Stimulated activated CD4-positive, alpha-beta T cell treated with anti-CD3 and anti-CD28 coated beads, Interleukin-12 subunit alpha, Interleukin-12 subunit beta, amount 100 ng/mL, for 24 hours (primary cell): Measurements from ENCODE around the gene PHF14.

Experiments used
- DNase-seq, 2 experiments: peaks; one replicate each; pipeline ENCODE4 v3.0.0-alpha.2; 2020; ENCODE audit warnings: low read depth in 2 of 2

PHF14 gene

GRCh38 chr7:11206177-11206899 is 232.7 kb downstream of the PHF14 start:
- no peak for DNase-seq

DNA sequence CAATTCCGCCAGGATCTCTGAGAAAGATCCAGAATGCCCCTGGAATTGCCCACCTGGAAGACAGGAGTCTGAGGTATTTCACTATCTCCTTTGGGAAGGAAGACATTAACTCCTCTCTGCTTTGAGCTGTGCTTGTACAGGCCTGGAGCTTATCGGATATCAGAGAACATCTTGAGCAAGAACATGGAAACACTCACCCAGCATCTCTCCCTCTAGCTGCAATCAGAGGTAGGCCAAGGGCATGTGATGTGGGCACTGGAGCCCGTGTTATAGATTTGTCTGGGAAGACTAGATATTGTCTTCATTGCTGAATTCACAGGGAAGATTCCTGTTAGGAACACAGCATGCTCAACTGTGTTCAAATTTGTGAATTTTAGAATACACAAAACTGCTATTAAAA is 233.9 kb downstream of the PHF14 start:
- no peak for DNase-seq

DNA sequence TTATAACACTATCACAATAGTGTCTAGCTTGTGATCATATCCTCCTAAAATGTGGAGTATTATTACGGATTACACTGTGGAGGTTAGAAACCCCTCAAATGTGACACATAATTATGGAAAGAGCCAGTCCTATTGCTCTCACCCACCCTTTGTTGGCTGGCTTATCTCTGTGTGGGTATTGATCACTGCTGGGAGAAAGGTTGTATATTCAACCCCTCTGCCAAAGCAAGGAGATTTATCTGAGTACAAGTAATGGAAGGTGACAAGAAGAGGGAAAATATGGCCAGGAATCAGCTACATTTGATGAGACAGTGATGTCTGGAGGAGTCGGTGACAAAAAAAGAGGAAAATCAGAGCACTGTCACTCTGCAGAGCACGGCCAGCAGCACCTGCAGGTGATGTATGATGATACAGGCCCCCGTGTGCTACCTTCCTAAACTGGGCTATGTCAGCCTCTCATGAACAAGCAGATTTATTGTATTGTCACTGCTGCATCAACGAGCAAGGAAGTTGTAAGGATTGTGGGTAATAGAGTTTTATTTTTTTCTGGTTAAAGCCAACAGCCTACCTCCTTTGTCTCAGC is 235.3 kb downstream of the PHF14 start:
- no peak for DNase-seq

DNA sequence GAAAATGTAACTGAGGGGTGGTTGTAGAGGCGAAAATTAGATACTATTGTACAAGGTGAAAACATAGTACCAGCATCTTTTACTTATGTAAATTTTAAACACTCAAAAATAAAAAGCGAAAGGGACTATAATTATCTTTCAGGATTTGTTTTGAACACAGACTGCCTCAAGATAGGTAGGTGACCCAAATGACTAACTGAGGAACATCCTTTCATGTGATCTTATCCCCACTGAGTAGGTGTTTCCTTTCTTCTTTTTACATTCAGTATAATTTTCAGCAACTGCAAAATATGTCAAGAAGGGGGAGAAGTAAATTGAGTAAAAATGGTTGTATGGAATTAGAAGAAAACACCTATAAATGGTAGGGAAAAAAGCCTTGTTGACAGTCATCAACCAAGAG is 236.7 kb downstream of the PHF14 start:
- no peak for DNase-seq

DNA sequence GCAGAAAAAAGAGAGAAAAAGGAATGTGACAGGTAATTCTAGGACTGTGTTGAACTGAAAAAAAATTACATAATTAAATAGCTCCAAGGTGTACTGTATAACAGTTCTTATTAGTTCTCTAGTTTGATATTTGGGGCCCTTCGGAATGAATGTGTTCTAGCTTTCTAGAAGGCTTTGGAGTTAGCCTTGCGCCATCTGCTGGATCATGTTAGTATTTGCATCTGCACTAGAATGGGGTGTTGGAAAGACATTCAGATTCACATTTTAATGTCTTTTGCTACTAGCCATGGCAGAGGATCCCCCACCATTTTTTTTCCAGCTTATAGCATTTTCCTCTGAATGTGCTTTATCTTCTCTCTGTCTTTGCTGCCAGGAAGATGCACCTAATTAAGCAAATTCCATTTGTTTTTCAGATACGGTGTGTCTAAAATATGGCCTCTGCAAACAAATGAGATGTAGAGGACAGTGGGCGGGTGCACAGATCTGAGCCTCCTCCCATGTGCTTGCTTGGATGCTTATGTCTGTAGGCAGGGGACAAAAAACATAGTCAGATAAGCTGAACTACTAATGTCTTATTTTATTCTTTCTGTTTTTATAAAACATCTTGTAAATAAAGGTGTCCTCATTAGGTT is 238.5 kb downstream of the PHF14 start:
- peak; percentile 6 to 29 for DNase-seq

DNA sequence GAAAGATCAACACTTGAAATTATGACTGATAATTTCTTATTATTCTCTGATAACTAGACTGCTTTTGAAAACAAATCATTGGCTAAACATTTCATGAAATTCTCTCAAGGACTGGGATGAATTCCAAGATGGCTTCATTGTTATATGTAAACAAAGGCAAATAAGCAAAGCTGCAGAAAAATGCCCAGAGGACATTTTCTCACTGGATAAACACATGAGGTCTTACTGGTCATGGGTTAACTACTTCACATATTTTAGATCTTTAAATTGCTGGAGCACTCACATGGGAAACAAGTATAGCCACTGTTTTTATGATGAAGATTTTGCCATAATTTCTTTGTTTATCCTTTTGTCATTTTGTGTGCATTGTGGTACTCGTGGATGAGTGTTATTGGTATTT is 239.1 kb downstream of the PHF14 start:
- DNase-seq = no peak

DNA sequence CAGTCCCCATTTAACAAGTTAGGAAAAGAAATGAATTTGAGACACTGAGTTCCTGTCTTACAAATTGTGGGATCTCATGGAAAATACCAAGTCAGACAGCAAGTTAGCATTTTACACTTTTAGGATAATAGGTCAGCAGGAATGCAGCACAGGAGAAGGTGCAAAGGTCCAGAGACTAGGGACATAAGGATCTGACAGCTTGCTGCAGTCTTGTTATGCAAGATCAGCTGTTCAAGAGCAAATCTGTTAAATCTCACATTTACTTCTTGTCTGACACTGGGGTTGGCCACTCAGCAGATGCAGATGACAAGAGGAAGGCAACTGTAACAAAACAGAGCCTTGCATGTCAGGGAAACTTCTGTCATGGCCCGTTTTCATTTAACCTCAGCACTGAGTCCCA is 239.6 kb downstream of the PHF14 start:
- no peak for DNase-seq

GRCh38 chr7:11216276-11216675 is 242.6 kb downstream of the PHF14 start:
- DNase-seq = no peak

DNA sequence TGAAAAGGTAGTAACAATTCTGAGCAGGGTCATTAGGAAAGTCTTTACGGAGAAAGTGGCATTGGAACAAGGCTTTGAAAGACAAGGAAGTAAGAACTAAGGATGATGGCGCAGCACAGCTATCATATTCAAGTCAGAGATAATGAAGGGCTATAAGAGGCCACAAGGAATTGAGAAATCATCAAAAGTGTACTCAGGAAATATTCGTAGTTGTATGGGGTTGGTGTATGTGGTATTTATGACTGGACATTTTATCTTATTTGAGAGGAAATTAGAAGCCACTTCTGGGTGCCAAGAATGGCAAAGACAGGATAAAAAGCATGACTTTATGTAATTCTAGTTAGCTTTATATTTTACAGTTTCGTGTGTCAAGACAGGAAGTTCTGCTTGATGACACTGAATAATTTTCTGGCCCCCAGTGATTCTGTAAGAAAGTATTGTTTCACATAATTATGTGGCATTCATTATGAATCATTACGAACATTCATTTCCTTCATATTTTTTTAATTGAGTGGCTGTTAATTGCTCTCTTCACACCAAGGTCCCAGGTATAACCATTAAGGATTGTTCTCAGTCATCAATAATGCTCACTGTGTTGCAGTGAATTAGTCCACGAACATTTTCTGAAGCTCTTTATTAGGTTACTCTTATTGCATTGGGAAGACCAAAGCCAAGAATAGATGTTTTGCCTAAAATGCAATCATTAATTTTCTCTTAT is 244.3 kb downstream of the PHF14 start:
- no peak for DNase-seq
